Sigmoid colon (tissue), 4 donors: ENCODE data around the gene ARHGAP42.

Experiments used
- EP300 ChIP-seq, 4 donors: sonication (generic); formaldehyde crosslinking; IDR thresholded peaks; one replicate each; pipeline ENCODE4 v1.6.1; 2017; ENCODE audit warnings: antibody characterized with exemption in 4 of 4
- POLR2A ChIP-seq, 2 donors: fragments of 450-650 bp; IDR thresholded peaks; one replicate each; pipeline ENCODE4 v1.6.1; 2016; ENCODE audit warnings: antibody characterized with exemption in 2 of 2, mild to moderate bottlenecking in 2 of 2, moderate library complexity in 2 of 2
- POLR2AphosphoS5 ChIP-seq, 4 donors: sonication (generic); formaldehyde crosslinking; IDR thresholded peaks; one replicate each; pipeline ENCODE4 v1.6.1; 2017; ENCODE audit warnings: antibody characterized with exemption in 4 of 4
- TF ChIP-seq, protein P1 (sequence below), 4 experiments: fragments of 450-650 bp in 3 of 4; fragments of 200-600 bp in 1 of 4; IDR thresholded peaks; one replicate each; pipeline ENCODE4 v1.5.1; 2016 to 2019; ENCODE audit warnings: antibody characterized with exemption in 4 of 4, mild to moderate bottlenecking in 3 of 4, moderate library complexity in 2 of 4

DNA sequence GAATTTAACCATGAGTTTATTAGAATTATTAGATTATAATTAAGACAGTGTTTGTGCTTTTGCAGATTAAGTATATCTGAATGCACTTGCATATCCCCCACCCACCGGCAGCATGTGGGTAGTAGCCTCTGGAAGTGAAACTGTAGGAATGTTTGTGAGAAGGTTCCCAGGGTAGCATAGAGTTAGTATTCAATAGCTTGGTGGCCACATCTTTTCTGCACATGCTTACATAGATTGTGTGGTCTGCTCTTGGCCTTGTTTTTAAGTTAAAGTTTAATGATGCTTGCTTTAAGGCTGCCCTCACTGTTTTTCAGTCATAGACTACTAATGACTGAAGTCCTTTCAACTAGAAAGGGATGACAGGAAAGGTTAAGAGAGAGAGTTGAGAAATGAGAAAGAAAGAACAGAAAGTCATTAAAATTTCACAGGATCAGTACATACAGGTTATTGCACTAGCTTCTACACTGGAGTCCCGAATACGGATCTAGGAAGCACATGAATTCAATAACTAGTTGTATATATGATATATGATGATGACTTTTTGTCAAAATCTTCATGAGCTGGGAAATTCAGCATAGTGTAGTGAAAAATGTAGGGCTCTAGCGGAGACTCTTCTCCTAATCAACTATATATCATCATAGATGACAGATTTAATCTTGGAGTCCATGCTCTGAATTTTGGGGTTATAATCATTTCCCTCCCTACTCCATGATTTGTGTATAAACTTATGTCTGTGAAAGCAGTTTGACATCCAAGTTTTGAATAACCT is 137.1 kb downstream of the ARHGAP42 start:
- TF ChIP-seq, protein P1, sequence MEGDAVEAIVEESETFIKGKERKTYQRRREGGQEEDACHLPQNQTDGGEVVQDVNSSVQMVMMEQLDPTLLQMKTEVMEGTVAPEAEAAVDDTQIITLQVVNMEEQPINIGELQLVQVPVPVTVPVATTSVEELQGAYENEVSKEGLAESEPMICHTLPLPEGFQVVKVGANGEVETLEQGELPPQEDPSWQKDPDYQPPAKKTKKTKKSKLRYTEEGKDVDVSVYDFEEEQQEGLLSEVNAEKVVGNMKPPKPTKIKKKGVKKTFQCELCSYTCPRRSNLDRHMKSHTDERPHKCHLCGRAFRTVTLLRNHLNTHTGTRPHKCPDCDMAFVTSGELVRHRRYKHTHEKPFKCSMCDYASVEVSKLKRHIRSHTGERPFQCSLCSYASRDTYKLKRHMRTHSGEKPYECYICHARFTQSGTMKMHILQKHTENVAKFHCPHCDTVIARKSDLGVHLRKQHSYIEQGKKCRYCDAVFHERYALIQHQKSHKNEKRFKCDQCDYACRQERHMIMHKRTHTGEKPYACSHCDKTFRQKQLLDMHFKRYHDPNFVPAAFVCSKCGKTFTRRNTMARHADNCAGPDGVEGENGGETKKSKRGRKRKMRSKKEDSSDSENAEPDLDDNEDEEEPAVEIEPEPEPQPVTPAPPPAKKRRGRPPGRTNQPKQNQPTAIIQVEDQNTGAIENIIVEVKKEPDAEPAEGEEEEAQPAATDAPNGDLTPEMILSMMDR (IDR thresholded peaks at IDR 0.05): no peak
- TF ChIP-seq POLR2AphosphoS5 (IDR thresholded peaks at IDR 0.05) (no peak), EP300 (IDR thresholded peaks at IDR 0.05) (no peak), POLR2A (IDR thresholded peaks at IDR 0.05) (no peak)
